ENCODE results near the gene SIM2.

DNA sequence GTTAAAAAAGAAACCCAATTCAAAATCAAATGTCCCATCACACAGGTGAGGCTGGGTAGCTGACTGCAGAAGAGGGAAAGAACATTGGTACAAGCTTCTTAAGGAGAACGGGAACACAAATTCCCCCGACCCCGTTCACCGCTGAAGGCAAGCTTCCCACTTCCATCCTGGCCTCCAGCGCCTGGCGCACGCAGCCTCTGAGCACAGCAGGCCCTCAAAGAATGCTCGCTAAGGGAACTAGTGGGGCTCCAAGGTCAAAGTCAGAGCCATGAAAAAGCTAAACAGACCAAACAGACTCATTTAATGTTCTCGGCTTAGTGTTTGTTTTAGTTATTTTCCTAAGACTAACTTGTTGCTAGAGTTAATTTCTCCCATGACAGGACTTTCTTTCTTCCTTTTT, 63.7 kb downstream of the SIM2 start:
- TF ChIP-seq REST (IDR thresholded peaks at IDR 0.05; ENCODE audit: borderline replicate concordance) = no peak
- TF ChIP-seq RAD21 (conservative IDR thresholded peaks at IDR 0.05) = no peak
- TF ChIP-seq SMC3 (conservative IDR thresholded peaks at IDR 0.05; ENCODE audit: poor library complexity) = no peak
- TF ChIP-seq, protein P1, sequence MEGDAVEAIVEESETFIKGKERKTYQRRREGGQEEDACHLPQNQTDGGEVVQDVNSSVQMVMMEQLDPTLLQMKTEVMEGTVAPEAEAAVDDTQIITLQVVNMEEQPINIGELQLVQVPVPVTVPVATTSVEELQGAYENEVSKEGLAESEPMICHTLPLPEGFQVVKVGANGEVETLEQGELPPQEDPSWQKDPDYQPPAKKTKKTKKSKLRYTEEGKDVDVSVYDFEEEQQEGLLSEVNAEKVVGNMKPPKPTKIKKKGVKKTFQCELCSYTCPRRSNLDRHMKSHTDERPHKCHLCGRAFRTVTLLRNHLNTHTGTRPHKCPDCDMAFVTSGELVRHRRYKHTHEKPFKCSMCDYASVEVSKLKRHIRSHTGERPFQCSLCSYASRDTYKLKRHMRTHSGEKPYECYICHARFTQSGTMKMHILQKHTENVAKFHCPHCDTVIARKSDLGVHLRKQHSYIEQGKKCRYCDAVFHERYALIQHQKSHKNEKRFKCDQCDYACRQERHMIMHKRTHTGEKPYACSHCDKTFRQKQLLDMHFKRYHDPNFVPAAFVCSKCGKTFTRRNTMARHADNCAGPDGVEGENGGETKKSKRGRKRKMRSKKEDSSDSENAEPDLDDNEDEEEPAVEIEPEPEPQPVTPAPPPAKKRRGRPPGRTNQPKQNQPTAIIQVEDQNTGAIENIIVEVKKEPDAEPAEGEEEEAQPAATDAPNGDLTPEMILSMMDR (IDR thresholded peaks at IDR 0.05; ENCODE audit: poor library complexity, severe bottlenecking) = no peak
- no peak for TF ChIP-seq EZH2 (IDR thresholded peaks at IDR 0.05; ENCODE audit: borderline replicate concordance, insufficient read depth, low read length, poor library complexity, severe bottlenecking)
